Peyer's patch (tissue), 4 donors: ENCODE data around the gene SYNDIG1.

Experiments
- POLR2A ChIP-seq, 2 donors: fragments of 450-650 bp; IDR thresholded peaks; one replicate each; pipeline ENCODE4 v1.5.1; 2017; ENCODE audit warnings: antibody characterized with exemption in 2 of 2, mild to moderate bottlenecking in 2 of 2, moderate library complexity in 2 of 2
- TF ChIP-seq, protein P1 (sequence below), 6 experiments: fragments of 450-650 bp in 4 of 6; fragments of 200-600 bp in 2 of 6; sonication (generic) in 1 of 6; IDR thresholded peaks; one replicate each; pipeline ENCODE4 v1.5.1; 2017 to 2019; ENCODE audit warnings: antibody characterized with exemption in 6 of 6, mild to moderate bottlenecking in 3 of 6, moderate library complexity in 1 of 6

DNA sequence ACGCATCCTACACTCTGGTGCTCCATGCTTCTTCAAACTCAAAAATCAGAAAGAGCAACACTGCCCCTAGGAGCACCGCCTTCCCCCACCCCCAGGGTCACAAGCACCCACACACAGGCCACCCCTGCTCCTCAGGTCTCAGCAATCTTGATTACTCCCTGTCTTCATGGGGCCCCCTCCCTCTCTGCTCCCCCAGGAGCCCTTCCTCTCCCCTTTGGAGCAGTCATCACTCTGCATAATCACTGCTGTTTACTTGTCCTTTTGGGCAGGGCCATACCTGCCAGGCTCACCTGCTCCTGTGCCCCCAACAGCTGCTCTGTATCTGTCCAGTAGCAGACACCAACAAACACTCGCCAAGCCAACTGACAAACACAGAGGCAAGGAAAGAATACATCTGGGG, 7.6 kb upstream of the SYNDIG1 start:
- TF ChIP-seq, protein P1, sequence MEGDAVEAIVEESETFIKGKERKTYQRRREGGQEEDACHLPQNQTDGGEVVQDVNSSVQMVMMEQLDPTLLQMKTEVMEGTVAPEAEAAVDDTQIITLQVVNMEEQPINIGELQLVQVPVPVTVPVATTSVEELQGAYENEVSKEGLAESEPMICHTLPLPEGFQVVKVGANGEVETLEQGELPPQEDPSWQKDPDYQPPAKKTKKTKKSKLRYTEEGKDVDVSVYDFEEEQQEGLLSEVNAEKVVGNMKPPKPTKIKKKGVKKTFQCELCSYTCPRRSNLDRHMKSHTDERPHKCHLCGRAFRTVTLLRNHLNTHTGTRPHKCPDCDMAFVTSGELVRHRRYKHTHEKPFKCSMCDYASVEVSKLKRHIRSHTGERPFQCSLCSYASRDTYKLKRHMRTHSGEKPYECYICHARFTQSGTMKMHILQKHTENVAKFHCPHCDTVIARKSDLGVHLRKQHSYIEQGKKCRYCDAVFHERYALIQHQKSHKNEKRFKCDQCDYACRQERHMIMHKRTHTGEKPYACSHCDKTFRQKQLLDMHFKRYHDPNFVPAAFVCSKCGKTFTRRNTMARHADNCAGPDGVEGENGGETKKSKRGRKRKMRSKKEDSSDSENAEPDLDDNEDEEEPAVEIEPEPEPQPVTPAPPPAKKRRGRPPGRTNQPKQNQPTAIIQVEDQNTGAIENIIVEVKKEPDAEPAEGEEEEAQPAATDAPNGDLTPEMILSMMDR (IDR thresholded peaks at IDR 0.05): no peak
- no peak for TF ChIP-seq POLR2A (IDR thresholded peaks at IDR 0.05)
